Measurements from ENCODE around the gene ANG. TPM values are rescaled to one million over a fixed set of nuclear protein-coding genes. Genes with fewer than 3 reads are reported as not detected.
A peak's percentile ranks its signal among the peaks of the same experiment; 100 is the strongest.

ANG gene
- polyA plus RNA-seq, 3 donors, result 9.8 to 55.7 (median 31.4) TPM

- H3K27me3 ChIP-seq (ENCODE audit: control insufficient read depth in 2 of 2, insufficient read depth in 2 of 2, low read length in 2 of 2), result no peaks in the 10 kb centered on the region
- Mint-ChIP-seq H3K36me3 (no peaks in the 10 kb centered on the region), H3K27me3 (ENCODE audit: low read depth in 3 of 3) (peaks cover 0 to 9% (median 0%) of the 10 kb centered on the region in 3 donors), H3K4me1 (peaks cover 41% of the 10 kb centered on the region), H3K4me3 (no peak overlapping the region), H3K27ac (no peak overlapping the region), H3K9me3 (no peaks in the 10 kb centered on the region)
- 0% methylated on average over 13 of the region's 25 CpGs for WGBS (ENCODE audit: insufficient coverage)
- H3K9me3 ChIP-seq (replicated peaks in 1 of 2; ENCODE audit: control insufficient read depth in 1 of 2, insufficient read depth in 1 of 2, low read length in 2 of 2), result no peaks in the 10 kb centered on the region
- H3K9ac ChIP-seq (ENCODE audit: insufficient read depth, low read length, poor library complexity, severe bottlenecking), result peak overlapping the region; percentile 91
- peak overlapping the region; percentile 84 to 91 (median 86) for H3K4me3 ChIP-seq (replicated peaks in 1 of 3; ENCODE audit: low read depth in 2 of 3, low read length in 3 of 3)
- H4K20me1 ChIP-seq (ENCODE audit: insufficient read depth, low read length), result no peaks in the 10 kb centered on the region
- H3K79me2 ChIP-seq (ENCODE audit: insufficient read depth, low read length), result no peaks in the 10 kb centered on the region
- peak overlapping the region; percentile 77 for H2AFZ ChIP-seq (ENCODE audit: insufficient read depth, low read depth, low read length, poor library complexity, severe bottlenecking)
- peak; percentile 76 to 88 (median 87) for DNase-seq
- TF ChIP-seq CTCF (IDR thresholded peaks at IDR 0.05), result no peak
- H3K4me1 ChIP-seq (ENCODE audit: control insufficient read depth in 1 of 2, insufficient read depth in 2 of 2, low read length in 2 of 2), result peaks cover 58 to 60% of the 10 kb centered on the region in 2 donors
- no peaks in the 10 kb centered on the region for H3K36me3 ChIP-seq (replicated peaks in 1 of 2; ENCODE audit: control insufficient read depth in 1 of 2, insufficient read depth in 2 of 2, low read length in 2 of 2)
- peak overlapping the region; percentile 96 to 99 for H3K27ac ChIP-seq (ENCODE audit: low read depth in 1 of 2, low read length in 2 of 2)
- H3K4me2 ChIP-seq (replicated peaks; ENCODE audit: extremely low read depth, low read length, poor library complexity, severe bottlenecking), result peak overlapping the region; percentile 88
- intact Hi-C loops (cut with micrococcal nuclease), result loop anchor here (2.0 to 10.0 kb wide), 7 partner anchors 49 to 423 kb away; partner anchors contain the start of genes PARP2 (in 1 of the 2), TMEM253 (in 1 of the 2) and ZNF219 (in 1 of the 2)
These were observed 7.0 kb upstream of the ANG start for GRCh38 chr14:20681348-20682126.

- Histone ChIP-seq H3K9me3 (replicated peaks in 1 of 2; ENCODE audit: control insufficient read depth in 1 of 2, insufficient read depth in 1 of 2, low read length in 2 of 2) (no peaks in the 10 kb centered on the region), H3K4me3 (replicated peaks in 1 of 3; ENCODE audit: low read depth in 2 of 3, low read length in 3 of 3) (peak overlapping the region; percentile 84 to 91 (median 86)), H3K79me2 (ENCODE audit: insufficient read depth, low read length) (peaks cover 3% of the 10 kb centered on the region), H3K4me1 (ENCODE audit: control insufficient read depth in 1 of 2, insufficient read depth in 2 of 2, low read length in 2 of 2) (peaks cover 61% of the 10 kb centered on the region in 2 donors), H4K20me1 (ENCODE audit: insufficient read depth, low read length) (no peaks in the 10 kb centered on the region), H2AFZ (ENCODE audit: insufficient read depth, low read depth, low read length, poor library complexity, severe bottlenecking) (peak overlapping the region; percentile 77), H3K4me2 (replicated peaks; ENCODE audit: extremely low read depth, low read length, poor library complexity, severe bottlenecking) (peak overlapping the region; percentile 88), H3K27ac (ENCODE audit: low read depth in 1 of 2, low read length in 2 of 2) (peak overlapping the region; percentile 96 to 99), H3K9ac (ENCODE audit: insufficient read depth, low read length, poor library complexity, severe bottlenecking) (peak overlapping the region; percentile 91), H3K27me3 (ENCODE audit: control insufficient read depth in 2 of 2, insufficient read depth in 2 of 2, low read length in 2 of 2) (no peaks in the 10 kb centered on the region), H3K36me3 (replicated peaks in 1 of 2; ENCODE audit: control insufficient read depth in 1 of 2, insufficient read depth in 2 of 2, low read length in 2 of 2) (no peaks in the 10 kb centered on the region)
- Mint-ChIP-seq H3K9me3 (no peaks in the 10 kb centered on the region), H3K4me3 (no peak overlapping the region), H3K27ac (no peak overlapping the region), H3K4me1 (peaks cover 45% of the 10 kb centered on the region), H3K27me3 (ENCODE audit: low read depth in 3 of 3) (peaks cover 0 to 9% (median 0%) of the 10 kb centered on the region in 3 donors), H3K36me3 (no peaks in the 10 kb centered on the region)
- 3% methylated on average over 8 of the region's 11 CpGs for WGBS (ENCODE audit: insufficient coverage)
- TF ChIP-seq CTCF (IDR thresholded peaks at IDR 0.05), result no peak
- intact Hi-C loops (cut with micrococcal nuclease), result loop anchor here (2.0 to 10.0 kb wide), 7 partner anchors 50 to 423 kb away; partner anchors contain the start of genes PARP2 (in 1 of the 2), TMEM253 (in 1 of the 2) and ZNF219 (in 1 of the 2)
- no peak for DNase-seq
These were observed 6.5 kb upstream of the ANG start for GRCh38 chr14:20682127-20682434.

Data from CD14-positive monocyte (primary cell).